A204.1 (cell line): ENCODE data around the gene RBM39.
"Not testable (repeated sequence)": the region's sequence is repeated elsewhere in the genome, so short reads cannot be mapped to it uniquely, and the experiment has no call there.

ENCODE experiments used
- FAIRE-seq: peaks from 2 replicates; lab custom pipeline; 2012; peaks lifted over from hg19 to GRCh38; lab: Jason Lieb, UNC

Gene RBM39

DNA sequence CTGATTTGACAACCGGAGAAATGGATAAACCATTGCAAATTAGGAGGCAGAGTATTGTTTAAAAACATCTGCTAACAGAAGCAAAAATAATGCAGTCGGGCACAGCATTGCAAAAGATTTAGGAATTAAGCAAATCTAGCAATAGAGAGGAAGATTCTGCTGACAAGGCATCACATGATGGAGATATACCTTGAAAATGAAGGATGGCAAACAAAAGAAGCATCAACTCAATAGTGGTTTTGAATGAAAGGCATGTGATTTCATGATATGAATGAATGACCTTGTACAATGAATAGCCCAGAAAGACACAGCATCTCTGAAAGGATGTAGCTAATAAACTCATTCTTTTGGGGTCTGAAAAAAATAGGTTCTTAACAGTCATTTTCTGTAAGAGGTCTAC lies 8.6 kb upstream of the RBM39 start:
- FAIRE-seq, result no peak

DNA sequence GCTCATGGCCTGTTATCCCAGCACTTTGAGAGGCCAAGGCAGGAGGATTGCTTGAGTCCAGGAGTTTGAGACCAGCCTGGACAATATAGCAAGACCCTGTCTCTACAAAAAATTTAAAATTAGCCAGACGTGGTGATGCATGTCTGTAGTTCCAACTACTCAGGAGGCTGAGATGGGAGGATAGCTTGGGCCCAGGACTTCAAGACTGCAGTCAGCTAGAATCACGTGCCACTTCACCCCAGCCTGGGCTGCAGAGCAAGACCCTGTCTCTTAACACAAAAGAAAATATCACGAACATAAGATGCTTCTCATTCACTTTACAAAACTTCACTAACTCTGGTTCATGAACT lies 2.4 kb upstream of the RBM39 start:
- FAIRE-seq, result not testable (repeated sequence)

DNA sequence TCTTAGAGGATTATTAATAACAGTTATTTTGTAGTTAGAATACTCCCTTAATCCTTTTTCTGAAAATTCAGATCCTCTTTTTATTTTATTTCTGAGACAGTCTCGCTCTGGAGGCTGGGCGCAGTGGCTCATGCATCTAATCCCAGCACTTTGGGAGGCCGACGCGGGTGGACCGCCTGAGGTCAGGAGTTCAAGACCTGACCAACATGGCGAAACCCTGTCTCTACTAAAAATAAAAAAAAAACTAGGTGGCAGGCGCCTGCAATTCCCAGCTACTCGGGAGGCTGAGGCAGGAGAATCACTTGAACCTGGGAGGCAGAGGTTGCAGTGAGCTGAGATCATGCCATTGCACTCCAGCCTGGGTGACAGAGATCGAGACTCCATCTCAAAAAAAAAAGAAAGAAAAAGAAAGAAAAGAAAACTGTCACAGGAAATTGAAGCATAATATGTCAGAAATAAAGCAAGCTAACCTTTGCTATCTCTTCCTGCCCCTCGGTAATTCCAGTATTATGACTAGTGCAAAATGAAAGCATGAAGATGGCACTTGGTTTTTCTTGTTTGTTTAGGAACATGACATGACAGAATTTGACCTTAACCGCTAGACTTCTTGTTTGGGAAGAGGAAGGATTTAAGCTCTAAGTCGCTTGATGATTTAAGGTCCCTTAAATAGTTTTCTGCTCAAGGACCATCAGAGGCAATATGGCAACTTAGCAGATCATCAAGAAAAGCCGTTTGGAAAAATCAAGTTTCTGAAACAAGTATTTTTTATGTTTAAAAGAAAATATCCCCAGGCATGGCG lies 1.8 kb upstream of the RBM39 start:
- FAIRE-seq, result no peak

DNA sequence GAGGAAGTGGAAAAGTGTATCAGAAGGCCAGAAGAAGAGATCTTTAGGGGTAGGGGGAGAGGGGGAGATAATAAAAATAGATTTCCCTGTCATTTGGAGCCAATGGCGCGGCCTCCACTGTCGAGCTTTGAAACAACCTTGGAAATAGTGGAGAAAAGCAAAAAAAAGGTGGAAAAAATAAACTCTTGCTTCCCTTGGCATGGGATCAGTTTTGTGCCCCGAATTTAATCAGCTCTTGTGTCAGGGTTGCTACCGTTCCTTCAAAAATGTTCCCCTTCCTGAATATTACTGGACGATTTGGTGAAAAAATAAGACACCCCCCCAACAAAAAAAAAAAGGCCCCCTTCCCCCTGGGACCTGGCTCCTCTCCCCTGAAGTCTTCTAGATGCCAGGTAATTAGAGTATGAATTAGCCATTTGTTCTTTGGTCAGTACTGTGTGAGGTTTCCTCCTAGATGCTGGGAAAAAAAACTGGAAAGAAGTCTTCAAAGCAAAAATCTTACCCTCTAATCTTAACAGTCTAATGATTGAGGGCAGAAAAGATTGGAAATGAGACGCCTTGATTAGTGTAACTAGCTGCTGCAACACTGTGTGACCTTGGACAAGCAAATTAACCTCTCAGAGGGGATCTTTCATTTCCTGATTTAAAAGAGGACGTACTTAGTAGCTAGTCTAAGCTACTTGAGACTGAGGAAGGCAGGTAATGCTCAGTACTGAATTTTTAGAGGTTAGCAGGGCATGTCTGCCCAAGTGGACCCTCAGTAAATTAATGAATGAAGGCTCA lies 872 bp upstream of the RBM39 start:
- no peak for FAIRE-seq

DNA sequence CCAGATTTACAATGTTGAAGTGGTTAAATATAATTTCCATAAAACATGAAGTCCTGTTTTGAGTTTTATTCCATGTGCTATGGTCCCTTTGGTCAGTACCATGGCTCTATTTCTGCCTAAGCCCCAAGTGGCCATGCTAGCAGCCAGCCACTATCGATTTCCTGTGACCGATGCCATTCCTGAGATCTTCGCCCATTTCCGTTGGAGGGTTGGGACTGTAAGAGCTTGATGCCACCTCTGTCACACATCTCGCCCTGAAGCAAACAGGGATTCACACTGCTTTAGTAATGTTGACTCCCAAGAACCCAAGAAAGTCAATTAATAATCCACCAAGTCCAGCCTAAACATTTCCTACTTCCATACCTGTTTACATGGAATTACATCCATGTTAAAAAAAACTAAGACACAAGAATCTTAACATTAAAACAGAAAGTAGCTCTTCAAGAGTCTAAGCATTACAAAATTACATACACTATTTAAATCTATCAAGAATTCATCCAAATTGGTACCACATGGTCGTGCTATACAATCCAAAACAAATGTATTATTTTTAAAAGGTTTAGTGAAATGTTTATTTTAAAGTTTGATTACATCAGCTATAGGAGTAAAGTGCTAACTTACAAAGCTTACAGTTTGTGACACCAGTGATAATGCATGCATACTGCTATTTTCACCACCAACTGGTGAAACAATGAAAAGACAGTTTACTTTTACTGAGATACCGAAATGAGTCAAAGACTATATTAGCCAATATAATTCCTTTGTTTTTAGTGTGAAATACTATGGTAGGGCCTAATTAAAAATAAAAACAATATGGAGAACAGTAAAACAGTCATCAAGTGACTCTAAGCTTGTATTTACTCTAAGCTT lies 2.5 kb downstream of the RBM39 start:
- FAIRE-seq, result no peak

DNA sequence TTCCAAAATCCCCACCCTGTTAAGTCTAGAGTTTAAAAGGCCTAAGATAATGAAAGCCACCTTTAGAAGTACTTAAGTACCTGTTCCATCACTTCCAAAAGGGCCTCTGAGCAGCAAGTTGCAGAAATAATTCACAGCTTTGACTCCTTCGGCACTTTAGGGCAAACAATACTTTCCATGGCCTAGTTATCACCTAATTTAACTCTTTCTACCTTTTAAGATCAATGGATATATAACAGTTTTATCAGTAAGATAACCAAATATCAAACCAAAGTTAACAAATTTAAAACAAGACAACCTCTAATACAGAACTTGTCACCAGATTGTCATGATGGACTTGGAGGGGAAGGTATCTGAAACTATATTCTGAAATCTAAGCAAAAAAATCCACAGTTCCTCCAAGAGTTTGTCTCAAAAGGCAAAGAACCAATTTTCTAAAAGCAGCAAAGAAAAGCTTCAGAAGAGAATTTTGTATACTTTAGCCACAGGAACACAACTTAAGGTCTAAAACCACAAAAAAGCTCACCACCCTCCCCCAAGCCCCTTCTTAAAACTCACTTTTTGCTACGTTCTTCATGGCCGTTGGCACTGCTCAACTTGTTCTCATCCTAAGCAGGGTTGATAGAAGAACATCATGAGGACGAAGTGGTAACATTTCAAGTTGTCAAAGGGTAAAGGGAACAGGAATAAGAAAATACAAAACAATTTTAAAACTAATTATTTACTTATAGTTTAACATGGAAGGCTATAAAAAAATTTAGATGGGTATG lies 3.5 kb downstream of the RBM39 start:
- FAIRE-seq, result no peak

DNA sequence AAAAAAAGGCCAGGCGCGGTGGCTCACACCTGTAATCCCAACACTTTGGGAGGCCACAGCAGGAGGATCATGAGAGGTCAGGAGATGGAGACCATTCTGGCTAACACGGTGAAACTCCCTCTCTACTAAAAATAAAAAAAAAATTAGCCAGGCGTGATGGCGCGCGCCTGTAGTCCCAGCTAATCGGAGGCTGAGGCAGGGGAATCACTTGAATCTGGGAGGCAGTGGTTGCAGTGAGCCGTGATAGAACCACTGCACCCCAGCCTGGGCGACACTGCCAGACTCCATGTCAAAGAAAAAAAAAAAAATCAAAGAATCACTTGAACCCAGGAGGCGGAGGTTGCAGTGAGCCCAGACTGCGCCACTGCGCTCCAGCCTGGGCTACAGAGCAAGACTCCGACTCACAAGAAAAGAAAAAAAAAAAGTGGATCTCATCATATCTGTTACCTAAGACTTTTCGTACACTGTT lies 4.2 kb downstream of the RBM39 start:
- FAIRE-seq, result no peak

DNA sequence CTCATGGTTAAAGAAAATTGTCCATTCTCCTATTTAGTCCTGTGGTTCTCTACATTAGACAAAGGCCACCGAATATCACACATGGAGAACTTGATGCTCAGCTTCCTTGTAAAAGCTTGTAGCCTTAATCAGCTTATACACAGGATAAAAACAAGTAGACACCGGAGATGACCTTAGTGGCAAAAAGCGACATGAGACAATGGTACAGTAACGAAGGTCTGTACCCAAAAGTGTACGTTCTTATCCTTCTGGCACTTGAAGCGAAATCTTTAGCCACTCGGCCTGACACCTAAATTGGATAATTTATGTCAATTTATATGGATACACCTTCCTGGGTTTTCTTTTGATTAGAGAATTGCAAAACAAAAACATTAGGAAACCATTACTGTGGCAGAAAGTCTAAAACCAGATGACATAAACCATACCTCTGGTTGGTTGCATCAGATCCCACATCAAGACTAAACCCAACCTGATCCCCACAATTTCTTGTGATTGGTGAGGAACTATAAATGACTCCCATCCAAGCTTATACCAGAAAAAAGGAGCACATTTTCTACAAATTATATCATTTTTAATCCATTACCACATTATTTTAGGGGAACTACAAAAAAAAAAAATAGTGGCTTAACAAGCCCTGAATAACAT lies 6.1 kb downstream of the RBM39 start:
- FAIRE-seq, result no peak

DNA sequence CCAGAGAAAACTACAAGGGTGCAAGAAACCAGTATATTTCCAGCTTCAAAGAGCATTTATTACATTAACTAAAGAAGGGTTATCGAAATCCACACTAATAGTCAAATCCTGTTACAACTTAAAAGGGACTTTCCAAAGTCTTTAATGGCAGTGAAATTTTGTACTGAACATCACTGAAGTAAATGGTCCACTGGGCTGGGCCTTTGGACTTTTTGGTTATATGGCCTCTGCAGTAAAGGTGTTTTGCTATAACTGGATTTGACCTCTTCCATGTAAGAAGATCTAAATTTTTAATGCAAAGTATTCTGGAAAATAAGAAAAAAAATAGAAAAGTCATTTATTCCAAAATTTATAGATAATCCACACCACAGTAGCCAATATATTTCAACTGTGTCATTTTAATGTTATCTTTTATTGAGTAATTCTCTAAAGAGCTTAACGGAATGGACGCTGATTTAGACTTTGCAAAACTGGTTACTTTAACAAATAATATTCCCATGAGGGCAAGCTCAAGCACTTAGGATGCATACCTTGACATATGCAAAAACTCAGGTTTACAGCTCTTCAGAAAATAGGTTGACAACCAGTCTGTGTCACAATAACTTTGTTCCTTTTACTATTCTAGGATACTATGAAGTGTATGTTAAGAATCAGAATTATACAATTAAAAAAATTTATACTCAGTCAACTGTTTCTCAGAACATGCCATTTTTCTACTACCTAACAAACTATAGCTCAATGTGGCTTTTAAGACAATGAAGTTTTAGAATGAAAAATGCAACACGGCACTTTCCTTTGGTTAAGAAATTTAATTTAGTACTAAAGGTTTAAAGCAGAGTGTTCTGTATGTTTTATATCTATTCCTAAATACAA lies 7.0 kb downstream of the RBM39 start:
- no peak for FAIRE-seq

DNA sequence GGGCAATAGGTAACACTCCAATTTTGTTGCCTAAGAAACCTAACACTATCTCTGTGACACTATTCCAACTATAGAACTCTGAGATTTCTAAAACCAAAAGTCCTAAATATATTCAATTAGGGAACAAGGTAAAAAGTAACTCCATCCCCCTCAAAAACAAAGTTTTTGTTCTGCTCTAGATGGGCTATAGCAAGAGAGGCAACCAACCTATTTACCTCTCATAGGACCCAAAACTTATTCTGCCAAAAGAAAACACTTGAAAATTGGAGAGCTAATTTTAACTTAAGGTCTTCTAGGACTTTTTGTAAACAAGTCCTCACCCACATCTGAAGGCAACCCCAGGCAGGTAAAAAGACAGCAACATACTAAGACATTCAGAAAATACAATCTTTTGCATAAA lies 7.7 kb downstream of the RBM39 start:
- FAIRE-seq, result no peak

DNA sequence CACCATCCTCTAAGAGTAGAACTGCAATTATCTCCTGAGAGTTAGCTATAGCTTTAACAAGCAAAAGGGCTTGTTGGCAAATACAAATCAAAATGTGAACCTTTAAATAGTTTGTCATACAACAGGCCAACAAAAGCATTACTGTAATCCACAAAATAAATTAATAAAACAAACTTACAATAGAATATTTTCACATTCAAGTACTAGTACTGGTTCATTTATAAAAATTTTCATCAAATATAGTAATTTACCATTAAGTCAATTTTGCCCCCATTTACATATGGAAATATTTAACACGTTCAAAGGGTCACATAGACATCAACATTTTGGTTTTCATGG lies 9.4 kb downstream of the RBM39 start:
- no peak for FAIRE-seq

DNA sequence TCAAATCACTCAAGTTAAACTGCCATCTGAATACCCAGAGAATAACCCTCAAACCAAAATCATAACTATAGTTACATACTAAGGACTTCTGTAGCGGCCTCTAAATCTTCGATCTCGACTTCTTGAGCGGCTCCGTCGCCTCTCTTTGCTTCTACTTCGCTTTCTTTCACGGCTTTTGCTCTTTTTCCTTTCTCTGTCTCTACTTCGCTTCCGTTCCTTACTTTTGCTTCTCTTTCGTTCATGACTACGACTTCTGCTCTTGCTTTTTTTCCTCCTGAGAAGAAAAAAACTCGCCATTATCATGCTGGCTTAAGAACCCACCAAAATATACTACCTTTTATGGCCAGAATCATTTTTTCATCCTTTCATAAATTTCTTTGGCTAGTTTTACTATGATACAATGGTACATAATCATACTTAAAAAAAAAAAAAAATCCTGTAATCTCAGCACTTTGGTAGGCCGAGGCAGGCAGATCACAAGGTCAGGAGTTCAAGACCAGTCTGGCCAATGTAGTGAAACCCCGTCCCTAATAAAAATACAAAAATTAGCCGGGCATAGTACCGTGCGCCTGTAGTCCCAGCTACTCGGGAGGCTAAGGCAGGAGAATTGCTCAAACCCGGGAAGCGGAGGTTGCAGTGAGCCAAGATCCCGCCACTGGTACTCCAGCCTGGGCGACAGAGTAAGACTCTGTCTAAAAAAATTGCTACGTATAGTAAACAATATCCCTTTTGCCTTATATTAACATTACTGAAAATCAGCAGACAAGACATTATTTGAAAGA lies 10.0 kb downstream of the RBM39 start:
- no peak for FAIRE-seq

DNA sequence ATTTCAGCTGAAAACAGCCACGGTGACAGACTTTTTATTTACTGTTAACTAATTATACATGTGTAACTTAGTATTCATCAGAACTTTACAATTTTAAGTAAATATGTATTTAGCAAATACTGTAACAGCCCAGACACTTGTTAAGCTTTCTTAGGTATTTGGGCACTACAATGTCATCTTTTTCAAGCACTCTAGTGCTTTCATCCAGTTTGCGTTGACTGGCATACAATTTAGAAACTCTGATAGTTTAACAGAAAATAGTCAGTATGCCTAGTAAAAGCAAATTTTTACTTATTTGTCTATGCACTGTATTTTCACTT lies 10.6 kb downstream of the RBM39 start:
- no peak for FAIRE-seq

DNA sequence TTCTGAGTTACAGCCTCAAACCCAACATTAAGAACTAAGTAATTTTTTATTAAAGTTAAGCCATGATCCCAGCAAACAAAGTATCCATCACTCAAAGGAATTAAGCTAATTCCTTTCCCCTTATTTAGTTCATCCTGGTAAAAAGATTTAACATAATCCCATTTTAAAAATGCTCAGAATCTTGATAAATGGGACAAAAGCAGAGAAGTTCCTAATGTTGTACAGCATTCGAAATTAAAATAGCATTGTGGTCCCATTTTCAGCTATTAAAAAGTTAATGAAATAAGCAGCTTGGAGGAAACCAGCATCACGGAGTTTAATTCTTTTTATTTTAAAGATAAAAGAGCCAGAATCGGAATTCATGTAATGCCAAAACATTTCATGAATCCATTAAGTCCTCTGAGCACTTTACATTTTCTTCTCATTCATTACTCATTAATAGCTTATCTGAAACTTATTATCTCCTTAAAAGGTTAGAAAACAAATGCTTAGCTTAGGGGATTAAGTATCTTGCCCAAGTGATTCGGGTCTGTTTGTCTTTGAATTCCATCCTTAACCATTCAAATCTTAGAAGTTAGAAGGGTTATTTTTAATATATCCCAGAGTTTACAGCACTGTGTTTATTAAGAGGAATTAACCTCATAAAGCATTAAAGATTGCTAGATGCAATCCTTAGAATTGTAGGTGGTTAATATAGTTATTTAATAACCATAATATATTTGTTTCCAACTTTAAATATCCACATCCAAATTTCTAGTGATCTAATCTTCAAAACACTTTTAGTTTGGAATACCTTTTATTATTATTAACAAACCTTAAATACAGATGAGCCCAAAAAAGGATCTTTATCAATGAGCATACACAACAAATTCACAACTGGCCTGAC lies 11.2 kb downstream of the RBM39 start:
- no peak for FAIRE-seq

DNA sequence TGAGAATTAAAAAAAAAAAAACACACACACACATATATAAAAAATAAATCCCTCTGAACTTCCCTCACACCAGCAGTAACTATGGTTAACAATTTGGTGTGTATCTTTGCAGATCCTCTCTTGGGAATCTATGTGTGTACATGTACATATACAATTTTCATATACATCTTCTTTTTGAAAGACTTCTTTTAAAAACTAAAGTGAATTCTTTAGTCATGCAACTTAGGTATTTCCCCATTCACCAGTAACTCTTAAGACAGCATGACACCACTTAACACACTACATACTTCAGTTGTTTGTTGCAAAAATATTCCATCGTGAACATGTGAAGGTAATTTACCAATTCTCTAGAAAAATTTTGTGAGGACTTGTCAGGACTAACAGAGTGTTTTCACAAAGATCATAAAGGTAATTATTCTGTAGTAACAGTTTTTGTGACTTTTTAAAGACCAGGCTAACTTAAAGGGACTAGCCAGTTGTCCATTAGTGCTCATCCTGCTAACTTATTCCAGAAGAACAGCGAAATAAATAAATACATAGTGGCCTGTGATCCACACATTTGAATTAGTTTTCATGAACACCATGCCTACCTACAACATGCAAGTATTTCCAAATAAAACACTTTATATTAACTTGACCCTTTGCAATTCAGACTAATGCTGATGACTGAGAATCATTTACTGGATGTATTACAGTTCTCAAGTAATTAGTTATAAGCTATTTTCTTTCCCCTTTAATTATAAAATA lies 12.1 kb downstream of the RBM39 start:
- FAIRE-seq, result no peak

DNA sequence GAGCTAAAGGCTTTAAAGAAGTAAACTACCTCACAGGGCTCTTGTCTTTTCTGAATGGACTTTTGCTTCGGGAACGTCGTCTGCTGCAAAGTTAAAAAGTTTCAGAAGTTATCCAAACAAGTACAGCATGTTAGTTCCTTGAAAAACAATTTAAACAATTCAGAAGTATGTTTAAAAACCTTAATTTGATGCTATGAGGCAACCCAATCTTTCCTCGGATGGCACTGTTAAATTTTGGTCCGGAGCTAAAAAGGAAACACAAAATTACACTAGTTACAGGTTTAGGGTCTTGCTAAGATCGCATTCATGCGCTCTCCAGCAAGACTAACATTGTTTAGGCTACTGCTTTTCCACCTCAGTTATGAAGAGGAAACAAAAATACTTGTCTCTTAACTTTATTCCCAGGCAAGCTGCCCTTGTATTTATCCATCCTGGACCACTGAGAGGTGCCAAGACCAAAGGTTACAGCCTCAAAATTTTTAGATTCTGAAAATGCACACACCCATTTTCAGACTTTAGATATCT lies 12.7 kb downstream of the RBM39 start:
- no peak for FAIRE-seq

DNA sequence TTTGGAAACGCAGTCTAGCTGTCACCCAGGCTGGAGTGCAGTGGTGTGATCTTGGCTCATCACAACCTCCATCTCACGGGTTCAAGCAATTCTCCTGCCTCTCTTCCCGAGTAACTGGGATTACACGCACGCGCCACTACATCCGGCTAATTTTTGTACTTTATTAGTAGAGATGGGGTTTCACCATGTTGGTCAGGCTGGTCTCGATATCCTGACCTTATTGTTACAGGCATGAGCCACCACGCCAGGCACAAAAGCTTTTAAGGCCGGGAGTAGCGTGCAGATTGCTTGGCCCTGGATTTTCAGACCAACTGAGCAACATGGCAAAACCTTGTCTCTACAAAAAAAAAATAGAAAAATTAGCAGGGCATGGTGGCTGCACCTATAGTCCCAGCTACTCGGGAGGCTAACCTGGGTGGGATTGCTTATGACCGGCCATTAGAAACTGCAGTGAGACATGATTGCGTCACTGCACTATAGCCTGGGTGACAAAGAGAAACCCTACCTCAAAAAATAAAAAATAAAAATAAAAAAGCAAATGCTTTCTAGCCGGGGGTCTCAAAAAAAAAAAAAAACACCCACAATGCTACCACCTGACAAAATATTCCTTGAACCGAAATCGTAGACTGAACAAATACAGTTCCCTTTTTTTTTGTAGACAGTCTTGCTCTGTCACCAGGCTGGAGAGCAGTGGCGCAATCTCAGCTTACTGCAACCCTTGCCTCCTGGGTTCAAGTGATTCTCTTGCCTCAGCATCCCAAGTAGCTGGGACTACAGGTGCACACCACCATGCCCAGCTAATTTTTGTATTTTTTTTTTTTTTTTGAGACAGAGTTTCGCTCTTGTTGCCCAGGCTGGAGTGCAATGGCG lies 15.0 kb downstream of the RBM39 start:
- FAIRE-seq, result no peak
